ENCODE data around the gene SLC25A39.

Gene SLC25A39

DNA sequence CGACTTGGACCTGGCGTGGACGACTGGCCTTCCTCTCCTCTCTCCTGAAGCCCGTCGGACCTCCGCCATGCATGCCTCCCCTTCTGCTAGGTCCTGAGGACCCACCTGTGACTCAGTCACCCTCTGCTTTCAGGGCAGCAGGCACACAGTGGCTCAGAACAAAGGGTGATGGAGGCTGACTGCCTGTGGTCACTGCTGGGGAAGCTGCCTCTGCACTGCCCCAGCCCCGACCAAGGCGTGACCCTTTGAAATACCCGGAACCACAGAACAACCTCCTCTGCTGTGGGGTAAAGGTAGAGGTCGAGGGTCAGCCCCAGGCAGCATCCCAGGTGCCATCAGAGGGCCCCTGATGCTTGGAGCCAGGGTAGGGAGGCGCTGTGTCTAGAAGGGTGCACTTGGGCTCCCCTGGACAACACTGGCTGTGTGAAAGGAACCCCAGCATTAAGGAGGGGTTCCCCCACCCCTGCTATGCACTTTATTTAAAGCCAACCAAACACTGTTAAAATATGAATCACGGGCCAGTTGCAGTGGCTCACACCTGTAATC is 44.2 kb downstream of the SLC25A39 start:
- in situ Hi-C loops (cut with MboI; ENCODE audit: low sequenced_read_pairs): no loop called here

DNA sequence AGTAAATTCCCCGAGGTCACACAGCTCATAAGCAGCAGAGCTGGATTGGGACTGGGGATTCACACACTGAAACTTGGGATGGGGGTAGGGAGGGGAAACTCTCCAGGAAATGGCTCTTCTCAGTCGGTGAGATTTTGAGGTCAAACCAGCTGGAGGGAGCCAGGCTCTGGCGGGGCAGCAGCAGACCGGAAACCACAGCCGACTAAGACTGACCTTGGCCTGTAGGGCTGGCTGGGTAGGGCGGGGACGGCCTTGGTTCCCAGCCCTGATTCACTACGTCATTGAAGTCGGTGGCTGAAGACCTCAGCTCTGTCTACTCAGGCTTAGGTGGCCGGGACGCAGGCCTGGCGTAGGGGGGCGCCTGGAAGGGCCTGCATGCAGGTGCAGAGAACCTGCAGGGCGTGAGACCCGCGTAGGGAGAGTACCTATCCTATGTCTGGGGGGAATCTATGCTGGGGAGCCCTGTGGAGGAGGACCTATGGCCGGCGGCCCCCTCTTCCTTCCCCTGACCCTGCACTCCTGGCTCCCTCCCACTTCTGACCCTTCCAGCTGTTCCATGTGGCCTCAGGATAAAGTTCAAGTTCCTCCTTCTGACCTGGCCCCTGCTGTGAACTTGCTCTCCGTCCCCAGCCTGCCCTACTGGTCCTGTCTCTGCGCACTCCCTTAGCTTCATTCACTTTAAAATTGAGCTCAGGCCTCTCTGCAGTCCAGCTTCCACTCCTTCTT is 44.8 kb downstream of the SLC25A39 start:
- in situ Hi-C loops (cut with MboI; ENCODE audit: low sequenced_read_pairs): no loop called here

DNA sequence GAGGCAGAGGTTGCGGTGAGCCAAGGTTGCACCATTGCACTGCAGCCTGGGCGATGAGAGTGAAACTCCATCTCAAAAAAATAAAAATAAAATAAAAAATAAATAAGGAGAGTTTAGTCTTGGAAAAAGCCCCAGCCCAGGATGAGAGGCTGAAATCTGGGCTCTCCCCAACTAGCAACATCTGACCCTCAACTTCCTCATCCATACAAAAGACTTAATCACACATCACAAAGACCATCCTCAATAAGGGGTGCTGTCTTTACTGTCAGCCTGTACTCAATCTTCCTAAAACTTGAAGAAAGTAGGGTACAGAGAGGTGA is 45.3 kb downstream of the SLC25A39 start:
- in situ Hi-C loops (cut with MboI; ENCODE audit: low sequenced_read_pairs): no loop called here

DNA sequence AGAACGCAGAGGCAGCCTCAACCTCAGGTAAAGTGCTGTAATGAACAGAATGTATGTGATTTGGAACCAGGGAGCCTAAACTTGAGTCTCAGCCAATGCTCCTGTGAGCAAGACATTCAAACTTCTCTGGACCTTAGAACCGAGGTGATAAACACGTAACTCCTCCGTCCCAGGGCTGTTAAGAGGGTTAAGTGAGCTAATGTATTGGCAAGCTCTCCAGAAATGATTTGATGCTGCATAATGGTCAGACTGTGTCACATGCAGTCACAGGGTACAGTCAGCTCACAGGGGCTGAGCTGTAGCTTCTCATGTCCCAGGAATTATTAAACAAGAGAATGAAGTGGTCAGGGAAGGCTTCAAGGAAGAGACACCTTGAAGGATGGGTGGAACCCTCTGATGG is 46.6 kb downstream of the SLC25A39 start:
- in situ Hi-C loops (cut with MboI; ENCODE audit: low sequenced_read_pairs): no loop called here

DNA sequence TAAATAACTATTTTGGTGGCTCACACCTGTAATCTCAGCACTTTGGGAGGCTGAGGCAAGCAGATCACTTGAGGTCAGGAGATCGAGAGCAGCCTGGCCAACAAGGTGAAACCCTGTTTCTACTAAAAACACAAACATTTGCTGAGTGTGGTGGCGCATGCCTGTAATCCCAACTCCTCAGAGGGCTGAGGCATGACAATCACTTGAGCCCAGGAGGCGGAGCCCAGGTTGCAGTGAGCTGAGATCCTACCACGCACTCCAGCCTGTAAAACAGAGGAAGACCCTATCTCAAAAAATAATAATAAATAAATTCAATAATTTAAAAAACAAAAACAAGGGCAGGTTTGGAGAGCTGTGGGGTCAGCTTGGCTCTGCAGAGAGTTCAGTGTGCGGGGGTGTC is 51.0 kb downstream of the SLC25A39 start:
- in situ Hi-C loops (cut with MboI; ENCODE audit: low sequenced_read_pairs): no loop called here

DNA sequence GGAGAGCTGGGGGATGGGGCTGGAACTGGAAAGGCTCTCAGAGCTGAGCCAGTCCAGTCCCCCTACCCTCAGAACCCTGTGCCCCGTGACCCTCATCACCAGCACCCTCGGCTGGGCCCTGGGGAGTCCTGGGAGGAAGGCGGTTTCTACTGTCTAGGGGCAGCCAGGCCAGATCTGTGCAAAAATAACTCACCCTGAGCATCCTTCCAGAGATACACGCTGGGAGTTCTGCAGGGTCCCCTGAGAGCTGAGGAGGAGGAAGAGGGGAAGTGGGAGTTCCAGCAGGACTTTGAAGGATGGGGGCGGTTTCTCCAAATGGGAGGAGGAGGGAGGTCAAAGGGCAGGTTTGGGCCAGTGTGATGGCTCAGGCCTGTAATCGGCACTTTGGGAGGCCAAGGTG is 51.7 kb downstream of the SLC25A39 start:
- in situ Hi-C loops (cut with MboI; ENCODE audit: low sequenced_read_pairs): no loop called here

DNA sequence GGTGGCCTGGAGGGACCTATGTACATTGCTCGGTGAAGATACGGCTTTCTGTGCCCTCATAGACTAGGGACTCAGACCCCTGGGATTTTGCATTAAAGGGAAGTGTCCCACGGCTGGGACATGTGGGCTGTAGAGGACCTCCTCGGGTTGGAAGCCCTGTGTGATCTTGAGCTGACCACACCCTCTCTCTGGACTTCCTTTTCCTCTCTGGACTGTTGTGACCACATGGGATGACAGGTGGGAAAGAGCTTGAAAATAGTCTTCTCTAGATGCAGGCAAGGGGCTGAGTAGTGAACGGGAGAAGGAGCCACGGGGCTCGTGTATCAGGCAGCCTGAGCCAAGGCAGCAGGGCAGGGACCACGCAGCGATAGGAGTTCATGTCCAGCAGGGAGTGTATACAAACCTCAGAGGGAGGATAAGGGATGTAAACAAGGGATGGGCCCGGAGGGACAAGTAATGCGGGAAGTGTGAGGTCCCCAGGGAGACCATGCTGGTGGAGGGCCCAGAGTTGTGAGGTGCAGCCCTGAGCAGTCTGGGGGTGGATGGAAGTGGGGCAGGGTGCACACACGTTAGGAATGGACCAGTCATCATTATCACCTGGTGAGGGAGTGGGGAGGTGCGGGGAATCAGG is 52.2 kb downstream of the SLC25A39 start:
- in situ Hi-C loops (cut with MboI; ENCODE audit: low sequenced_read_pairs): no loop called here

Data from HL-60/S4 treated with phorbol 12-myristate 13-acetate at 8.2 ng/mL for 4 days and 3 days (cell line).